Activated CD4-positive, alpha-beta T cell treated with anti-CD3 and anti-CD28 coated beads for 1 hour (primary cell): ENCODE results near the gene ENTPD3.

ENCODE experiments used
- DNase-seq: peaks from one replicate; pipeline ENCODE4 v3.0.0-alpha.2; 2020

The ENTPD3 gene

GRCh38 chr3:40463579-40463978, 76.6 kb downstream of the ENTPD3 start:
- DNase-seq = no peak

DNA sequence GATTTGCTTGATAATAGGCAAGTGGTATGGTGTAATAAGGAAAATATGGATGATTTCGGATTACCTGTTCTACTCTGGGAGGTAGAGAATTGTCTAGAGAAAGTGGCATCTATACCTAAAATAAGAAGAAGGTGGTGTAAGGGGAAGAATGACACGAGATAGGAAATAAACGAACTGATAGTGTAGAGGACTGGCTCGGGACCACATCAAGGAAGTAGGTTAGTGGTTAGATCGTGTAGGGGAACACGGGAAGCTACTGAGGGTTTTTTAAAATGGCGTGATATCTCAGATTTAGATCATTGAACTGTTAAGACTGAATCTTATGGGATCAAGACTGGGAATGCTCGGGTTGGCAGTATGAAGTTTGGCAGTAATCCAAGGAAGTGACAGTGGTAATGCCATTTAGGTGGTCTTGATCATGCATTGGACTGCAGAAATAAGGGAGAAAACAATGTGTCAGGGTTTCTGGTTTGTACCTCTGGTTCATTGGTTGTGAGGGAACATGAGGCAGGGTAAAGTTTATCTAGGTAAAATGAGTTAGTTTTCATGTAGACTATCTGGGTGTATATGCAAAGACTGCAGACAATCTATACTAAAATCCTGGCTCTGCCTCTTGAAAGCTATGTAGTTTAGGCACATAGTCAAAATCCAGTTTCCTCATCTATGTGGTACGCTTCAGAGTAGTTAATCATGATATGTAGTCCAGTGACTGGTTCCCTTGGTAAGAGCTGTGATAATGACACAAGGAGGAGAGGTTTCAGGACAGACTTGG, 77.5 kb downstream of the ENTPD3 start:
- DNase-seq = no peak

DNA sequence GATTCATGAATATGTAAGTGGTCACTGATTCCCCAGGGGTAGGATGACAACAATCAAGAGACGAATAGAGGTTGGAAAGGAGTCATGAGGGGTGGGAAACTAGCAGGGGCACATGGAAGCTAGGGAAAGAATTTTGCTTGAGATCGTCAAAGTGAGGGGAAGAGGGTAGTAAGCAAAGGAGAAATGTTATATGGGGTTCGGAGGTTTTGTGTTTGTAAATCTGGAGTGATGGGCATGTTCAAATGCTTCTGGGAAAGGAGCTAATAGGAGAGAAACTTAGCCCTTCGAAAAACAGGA, 78.1 kb downstream of the ENTPD3 start:
- no peak for DNase-seq

- no peak for DNase-seq
These were observed 78.5 kb downstream of the ENTPD3 start for GRCh38 chr3:40465456-40465855.

DNA sequence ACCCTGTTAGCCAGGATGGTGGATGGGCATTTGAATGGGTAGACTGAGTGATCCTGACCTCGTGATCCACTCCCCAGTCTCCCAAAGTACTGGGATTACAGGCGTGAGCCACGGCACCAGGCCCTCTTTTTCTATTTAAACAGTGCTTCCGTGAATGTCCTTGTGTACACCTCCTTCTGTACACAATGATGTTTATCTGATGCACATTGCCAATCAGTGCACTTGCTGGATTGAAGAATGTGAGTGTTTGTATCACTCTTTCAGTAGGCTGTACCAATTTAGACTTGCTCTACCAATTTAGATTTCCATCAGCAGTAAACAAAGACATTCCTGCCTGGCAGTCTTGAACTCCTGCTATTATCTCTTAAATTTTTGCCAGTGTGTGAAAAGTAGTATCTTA, 81.0 kb downstream of the ENTPD3 start:
- no peak for DNase-seq

DNA sequence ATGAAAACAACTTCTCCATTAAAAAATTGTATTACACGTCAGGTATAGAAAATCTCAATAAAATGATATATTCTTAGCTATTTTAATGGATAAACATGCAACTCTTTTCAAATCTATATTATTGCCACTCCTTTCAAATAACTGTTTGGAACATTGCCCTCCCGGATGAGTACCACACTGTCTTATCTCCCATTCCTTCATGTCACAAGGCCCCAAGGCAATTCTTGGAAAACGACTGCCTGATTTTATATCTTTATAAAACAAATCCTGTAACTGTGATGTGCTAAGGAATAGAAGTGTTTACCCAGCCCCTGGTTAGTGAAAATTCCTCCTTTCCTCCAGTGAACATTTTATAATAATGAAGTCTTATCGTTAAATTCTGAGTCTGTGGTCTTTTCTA, 83.7 kb downstream of the ENTPD3 start:
- DNase-seq = no peak

DNA sequence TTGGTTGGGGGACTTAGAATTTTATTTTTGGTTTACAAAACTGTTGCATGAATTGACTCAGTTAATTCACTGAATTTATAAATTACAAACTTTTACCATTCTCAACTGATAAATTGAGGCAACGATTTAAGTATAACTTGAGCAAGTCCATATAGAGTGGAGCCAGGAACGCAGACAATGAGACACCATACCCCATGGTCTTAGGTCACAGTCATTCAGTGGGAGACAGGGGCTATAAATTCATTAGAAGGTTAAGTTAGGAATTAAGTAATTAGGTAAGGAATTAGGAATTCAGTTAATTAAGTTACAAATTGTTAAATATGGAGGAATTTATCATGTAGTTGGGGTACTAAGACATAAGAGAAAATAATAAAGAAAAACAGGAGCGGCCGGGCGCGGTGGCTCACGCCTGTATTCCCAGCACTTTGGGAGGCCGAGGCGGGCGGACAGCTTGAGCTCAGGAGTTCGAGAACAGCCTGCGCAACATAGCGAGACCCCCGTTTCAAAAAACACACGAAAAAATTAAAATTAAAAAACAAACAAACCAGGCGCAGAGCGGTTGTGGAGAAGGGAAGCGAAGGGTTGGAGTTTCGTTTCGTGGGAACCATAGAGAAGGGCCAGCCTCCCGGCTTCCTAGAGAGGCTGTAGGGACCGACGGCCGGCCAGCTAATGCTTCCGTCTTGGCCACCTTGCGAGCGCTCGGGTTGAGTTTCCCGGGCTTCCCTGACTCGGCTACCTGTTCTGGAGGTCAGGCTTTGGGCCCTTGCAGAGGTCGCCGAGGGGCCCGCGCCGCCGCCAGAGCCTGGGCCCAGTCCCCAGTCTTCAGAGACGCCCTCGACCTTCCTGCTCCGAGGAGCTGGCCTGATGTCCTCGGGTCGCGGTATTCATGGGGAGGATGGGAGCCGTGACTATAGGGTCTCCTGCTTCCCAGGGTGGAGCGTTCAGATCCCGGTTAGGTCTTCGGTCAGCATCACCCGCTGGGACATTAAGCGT, 89.8 kb downstream of the ENTPD3 start, which contains the start of gene ZNF619:
Gene ZNF619 (plus strand): TSS at position 645 of the 993 bp plus-strand sequence. CDS start 858 bp downstream, outside the sequence.
- peak; percentile 34 for DNase-seq

DNA sequence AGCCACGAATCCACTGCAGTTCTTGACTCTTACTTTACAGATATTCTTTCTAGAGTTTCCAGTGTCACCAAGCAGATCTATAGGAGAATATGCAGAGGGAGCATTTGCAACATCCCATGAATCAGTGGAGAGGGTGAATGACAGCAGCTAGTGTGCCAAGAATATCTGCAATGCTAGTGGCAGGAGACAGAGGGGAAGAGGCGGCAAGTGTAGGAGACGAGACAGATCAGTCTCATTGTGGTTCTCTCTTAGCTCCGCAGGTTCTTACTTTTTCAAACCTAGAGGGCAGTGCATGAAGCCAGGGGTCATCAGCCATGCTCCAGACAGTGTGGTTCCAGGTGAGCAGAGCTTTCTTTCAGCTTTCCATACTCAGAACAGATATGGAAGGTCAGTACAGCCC, 90.7 kb downstream of the ENTPD3 start:
- DNase-seq = no peak
